VCaP (cell line): ENCODE results near the gene MAPK14.

Experiments
- H3K27ac ChIP-seq: fragments of 450-650 bp; 2 replicates; pipeline ENCODE4 v1.5.1; 2017
- TF ChIP-seq, protein P1 (sequence below): fragments of 450-650 bp; conservative IDR thresholded peaks from 2 replicates; pipeline ENCODE4 v1.5.1; 2017; ENCODE audit warnings: mild to moderate bottlenecking, moderate library complexity

MAPK14 gene

DNA sequence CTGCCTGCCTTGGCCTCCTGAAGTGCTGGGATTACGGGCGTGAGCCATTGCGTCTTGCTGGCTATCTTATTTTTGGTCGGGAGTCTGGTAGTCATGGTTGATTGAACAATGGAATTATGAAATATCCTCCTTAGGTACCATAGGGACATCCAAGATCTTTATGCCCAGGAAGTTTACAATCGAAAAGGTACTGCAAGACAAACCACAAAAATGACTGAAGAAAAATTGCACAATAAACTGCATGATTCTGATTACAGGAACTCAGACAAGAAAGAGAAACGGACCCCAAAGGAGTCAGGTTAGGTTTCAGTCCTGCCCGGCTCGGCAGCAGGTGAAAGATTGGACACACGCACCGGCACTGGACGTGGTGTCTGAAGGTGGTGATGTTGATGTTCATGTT is 8.4 kb upstream of the MAPK14 start:
- H3K27ac ChIP-seq = no peak overlapping the region
- TF ChIP-seq, protein P1, sequence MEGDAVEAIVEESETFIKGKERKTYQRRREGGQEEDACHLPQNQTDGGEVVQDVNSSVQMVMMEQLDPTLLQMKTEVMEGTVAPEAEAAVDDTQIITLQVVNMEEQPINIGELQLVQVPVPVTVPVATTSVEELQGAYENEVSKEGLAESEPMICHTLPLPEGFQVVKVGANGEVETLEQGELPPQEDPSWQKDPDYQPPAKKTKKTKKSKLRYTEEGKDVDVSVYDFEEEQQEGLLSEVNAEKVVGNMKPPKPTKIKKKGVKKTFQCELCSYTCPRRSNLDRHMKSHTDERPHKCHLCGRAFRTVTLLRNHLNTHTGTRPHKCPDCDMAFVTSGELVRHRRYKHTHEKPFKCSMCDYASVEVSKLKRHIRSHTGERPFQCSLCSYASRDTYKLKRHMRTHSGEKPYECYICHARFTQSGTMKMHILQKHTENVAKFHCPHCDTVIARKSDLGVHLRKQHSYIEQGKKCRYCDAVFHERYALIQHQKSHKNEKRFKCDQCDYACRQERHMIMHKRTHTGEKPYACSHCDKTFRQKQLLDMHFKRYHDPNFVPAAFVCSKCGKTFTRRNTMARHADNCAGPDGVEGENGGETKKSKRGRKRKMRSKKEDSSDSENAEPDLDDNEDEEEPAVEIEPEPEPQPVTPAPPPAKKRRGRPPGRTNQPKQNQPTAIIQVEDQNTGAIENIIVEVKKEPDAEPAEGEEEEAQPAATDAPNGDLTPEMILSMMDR = no peak

DNA sequence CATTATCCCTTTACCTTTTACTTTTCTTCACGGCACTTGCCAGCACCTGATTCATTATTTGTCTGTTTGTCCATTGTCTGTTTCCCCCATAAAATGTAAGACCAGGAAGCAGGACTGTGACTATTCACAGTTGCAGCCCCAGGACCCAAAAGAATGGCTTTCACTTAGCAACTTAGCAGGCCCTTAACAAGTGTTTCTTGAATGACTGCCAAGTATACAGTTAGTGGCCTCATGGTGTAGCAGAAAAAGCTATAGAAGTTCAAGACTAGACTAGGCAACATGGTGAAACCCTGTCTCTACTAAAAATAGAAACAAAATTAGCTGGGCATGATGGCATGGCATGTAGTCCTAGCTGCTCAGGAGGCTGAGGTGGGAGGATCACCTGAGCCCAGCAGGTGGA is 7.5 kb upstream of the MAPK14 start:
- TF ChIP-seq, protein P1 = no peak
- H3K27ac ChIP-seq = no peak overlapping the region

DNA sequence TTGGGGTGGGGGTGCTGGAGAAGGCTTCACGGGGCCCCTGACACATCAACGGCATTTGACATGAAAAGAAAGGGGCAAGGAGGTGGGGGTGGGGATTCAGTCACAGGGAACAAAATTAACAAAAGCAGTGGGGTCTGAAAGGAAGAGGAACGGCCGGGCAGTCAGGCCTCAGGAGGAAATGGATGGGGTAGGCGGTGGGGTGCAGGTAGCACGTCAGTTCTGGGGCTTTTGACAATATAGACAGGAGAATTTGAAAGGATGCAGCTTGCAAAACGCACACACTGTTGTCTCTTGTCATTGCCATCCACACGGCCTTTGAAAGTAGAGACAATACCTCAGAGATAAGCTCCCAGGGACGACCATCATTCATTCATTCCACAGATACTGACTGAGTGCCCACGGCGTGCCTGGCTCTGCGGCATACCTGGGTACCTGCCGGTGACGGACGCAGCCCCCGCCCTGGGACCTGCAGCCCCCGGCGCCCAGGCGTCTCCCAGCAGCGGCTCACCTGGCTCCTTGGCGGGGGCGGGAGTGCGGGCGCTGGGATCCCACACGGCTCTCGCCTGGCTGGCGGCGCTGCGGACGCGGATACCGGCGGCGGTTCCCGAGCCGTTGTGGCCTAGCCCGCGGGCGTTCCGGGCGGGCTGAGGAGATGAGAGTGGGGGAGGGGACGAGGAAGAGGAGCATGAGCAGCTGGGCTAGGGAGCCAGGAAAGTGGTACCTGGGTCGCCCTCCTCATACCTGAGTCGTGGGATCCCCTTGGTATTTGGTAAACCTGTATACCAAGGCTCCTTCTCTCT is 3.4 kb upstream of the MAPK14 start, which contains the start of gene SLC26A8:
TSS of gene SLC26A8 (minus strand) at position 646 of the 800 bp plus-strand sequence. CDS start 4,934 bp downstream, outside the sequence.
- H3K27ac ChIP-seq = no peak within 1 kb of the TSS
- TF ChIP-seq, protein P1 = no peak

DNA sequence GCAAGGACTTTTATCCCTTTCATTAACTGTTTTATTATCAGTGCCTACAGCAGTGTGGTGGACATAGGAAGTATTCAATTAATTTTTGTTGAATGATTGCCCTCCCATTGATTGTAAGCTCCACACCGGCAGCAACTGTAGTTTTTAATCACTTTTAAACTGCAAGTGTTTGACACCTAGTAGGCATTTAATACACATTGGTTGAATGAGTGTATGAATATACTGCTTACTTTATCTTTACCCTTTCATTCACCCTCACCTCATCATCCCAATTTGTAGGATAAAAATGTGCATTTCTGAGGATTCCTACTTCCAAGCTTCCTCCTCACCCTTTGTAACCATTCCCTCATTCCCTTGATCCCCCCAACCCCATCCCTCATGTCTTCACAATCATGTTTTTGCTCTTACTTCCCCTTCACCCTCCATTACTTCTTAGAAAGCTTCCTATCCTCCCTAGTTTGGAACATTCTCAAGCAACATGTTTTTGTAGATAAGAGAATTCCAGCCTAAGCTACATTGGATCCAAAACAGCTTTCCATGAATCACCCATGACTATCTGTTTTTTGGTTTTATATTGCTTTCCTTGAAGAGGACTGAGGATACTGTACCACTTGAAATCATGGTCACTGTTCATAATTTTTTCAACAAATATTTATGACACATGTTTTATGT is 2.2 kb upstream of the MAPK14 start:
- TF ChIP-seq, protein P1 = no peak
- H3K27ac ChIP-seq = no peak overlapping the region

DNA sequence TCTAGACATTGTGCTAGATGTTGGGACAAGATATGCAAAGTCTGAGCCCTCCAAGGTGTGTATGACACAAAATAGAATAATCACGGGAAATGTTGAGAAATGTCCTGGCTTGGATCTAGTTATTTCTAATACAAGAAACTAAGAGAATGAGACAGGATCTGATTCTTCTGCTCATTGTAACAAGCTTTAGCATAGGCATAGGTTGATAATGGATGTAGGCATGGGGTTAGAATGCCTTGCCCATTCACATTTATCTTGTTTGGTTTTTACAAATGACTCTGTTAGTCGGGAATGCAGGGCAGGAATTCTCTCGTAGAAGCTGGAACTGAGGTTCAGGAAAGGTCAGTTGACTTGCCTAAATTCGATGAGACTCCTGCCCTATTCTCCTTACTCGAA is 1.7 kb upstream of the MAPK14 start:
- TF ChIP-seq, protein P1 = no peak
- no peak overlapping the region for H3K27ac ChIP-seq

DNA sequence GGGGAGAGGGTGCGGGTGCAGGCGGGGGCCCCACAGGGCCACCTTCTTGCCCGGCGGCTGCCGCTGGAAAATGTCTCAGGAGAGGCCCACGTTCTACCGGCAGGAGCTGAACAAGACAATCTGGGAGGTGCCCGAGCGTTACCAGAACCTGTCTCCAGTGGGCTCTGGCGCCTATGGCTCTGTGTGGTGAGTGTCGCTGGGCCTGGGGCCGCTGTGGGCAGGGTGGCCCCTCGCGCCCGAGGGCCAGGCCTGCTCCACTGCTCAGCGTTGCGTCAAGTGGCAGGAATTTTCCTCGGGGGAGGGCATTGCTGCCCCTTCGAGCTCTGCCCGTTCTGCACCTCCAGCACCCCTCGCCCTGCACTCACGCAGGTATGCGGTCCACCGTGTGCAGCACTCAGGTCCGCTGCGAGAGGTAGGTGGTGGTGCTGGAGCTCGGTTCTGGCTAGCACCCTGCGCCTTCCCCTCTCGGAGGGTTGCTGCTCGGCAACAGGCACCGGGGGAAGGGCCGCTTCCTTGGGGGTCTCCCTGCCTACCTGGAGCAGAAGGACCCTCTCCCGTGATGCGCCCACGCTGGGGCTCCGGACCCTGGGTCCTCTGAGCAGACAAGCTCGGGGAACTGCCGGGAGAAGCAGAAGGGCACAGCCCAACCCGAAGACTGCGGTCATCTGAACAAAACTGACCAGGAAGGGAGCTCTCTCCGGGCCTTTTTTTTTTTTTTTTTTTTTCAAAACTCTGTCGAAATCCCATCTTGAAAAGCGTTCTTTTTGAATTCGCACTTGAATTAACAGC is 674 bp downstream of the MAPK14 start:
- TF ChIP-seq, protein P1 = no peak
- peak overlapping the region; percentile 94 for H3K27ac ChIP-seq

DNA sequence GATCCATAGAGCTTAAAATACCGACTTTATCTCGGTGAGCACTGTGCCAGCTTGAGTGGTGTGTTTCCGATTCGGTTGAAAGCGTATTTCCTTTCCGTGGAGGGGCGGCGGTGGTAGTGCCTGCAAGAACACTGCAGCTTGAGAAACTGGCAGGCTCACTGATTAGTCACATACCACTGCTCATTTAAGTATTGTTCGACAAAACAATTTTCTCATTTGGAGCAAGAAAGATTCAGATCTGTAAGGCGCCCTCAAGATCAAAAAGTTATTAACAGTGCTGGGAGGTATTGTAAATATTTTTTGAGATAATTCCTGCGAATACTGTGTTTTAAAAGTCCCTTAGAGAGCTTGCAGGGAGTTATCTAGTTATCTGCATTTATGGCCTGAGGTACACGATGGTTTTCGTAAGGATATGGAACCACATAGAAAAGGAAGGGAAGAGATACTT is 1.3 kb downstream of the MAPK14 start:
- TF ChIP-seq, protein P1 = no peak
- H3K27ac ChIP-seq = peak overlapping the region; percentile 94
